ENCODE results near the gene UBR3. TPM values are rescaled to one million over a fixed set of nuclear protein-coding genes. Genes with fewer than 3 reads are reported as not detected.

UBR3 gene
- total and polyA plus RNA-seq, 10 donors = 7.2 to 119 (median 54.3) TPM

DNA sequence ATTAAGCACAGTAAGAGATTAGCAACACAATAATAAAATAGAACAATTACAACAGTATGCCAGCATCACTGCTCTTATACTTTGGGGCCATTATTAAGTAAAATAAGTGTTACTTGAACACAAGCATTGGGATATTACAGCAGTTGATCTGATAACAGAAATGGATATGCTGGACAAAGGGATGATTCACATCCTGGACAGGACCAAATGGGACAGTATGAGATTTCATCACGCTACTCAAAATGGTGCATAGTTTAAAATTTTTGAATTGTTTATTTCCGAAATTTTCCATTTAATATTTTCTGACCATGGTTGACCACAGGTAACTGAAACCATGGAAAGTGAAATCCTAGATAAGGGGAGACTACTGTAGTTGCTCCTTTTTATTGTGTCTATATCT, 138.2 kb downstream of the UBR3 start:
- Histone ChIP-seq H3K36me3 (peaks cover 0 to 94% (median 29%) of the 10 kb centered on the region in 6 donors), H3K4me3 (no peak overlapping the region), H3K27me3 (replicated peaks in 1 of 7) (no peaks in the 10 kb centered on the region), H3K4me1 (no peaks in the 10 kb centered on the region), H3K27ac (no peak overlapping the region), H3K9me3 (peaks cover 0 to 8% (median 3%) of the 10 kb centered on the region in 8 donors)
- no peak for DNase-seq
- TF ChIP-seq POLR2AphosphoS5 (IDR thresholded peaks at IDR 0.05) (no peak), POLR2A (IDR thresholded peaks at IDR 0.05) (no peak)
- TF ChIP-seq, protein P1, sequence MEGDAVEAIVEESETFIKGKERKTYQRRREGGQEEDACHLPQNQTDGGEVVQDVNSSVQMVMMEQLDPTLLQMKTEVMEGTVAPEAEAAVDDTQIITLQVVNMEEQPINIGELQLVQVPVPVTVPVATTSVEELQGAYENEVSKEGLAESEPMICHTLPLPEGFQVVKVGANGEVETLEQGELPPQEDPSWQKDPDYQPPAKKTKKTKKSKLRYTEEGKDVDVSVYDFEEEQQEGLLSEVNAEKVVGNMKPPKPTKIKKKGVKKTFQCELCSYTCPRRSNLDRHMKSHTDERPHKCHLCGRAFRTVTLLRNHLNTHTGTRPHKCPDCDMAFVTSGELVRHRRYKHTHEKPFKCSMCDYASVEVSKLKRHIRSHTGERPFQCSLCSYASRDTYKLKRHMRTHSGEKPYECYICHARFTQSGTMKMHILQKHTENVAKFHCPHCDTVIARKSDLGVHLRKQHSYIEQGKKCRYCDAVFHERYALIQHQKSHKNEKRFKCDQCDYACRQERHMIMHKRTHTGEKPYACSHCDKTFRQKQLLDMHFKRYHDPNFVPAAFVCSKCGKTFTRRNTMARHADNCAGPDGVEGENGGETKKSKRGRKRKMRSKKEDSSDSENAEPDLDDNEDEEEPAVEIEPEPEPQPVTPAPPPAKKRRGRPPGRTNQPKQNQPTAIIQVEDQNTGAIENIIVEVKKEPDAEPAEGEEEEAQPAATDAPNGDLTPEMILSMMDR (IDR thresholded peaks at IDR 0.05 in 8 of 11, conservative IDR thresholded peaks at IDR 0.05 in 3 of 11) = no peak
- intact Hi-C loops (cut with DNase I; ENCODE audit: low total_unique reads) = no loop called here
- 95 to 98% (median 96%) methylated on average over 2 of the region's 2 CpGs for WGBS, 5 donors

DNA sequence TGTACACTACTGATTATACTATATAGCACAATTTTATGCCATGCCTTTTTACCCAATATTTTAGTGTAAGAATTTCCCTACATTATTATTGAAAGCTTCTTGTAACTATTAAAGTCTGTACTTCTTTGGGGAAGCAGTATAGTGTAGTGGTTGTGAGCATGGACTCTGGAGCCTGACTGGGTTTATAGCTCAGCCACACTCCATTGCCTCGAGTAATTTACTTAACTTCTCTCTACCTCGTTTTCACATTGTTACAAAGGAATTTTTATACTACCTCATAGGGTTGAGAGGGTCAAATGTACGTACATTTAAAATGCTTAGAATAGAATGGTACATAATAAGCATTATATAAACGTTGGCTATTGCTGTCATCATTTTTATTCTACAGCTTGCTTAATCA, 139.2 kb downstream of the UBR3 start:
- peaks cover 0 to 84% (median 23%) of the 10 kb centered on the region in 6 donors for H3K36me3 ChIP-seq

DNA sequence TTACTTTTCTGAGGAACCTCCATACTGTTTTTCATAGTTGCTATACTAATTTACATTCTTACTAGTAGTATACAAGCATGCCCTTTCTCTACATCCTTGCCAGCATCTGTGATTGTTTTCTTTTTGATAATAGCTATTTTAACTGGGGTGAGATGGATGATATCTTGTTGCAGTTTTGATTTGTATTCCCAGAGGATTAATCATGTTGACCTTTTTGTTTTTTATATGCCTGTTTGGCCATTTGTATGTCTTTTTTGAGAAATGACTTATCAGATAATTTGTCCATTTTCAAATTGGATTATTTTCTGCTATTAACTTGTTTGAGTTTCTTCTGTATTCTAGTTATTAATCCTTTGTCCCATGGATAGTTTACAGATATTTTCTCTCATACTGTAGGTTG, 141.5 kb downstream of the UBR3 start:
- H3K27ac ChIP-seq = no peak overlapping the region
- H3K36me3 ChIP-seq = peaks cover 0 to 62% (median 16%) of the 10 kb centered on the region in 6 donors
- peaks cover 0 to 9% (median 3%) of the 10 kb centered on the region in 8 donors for H3K9me3 ChIP-seq
- no peaks in the 10 kb centered on the region for H3K4me1 ChIP-seq
- no peaks in the 10 kb centered on the region for H3K27me3 ChIP-seq (replicated peaks in 1 of 7)
- H3K4me3 ChIP-seq = no peak overlapping the region
- intact Hi-C loops (cut with DNase I; ENCODE audit: low total_unique reads) = no loop called here
- DNase-seq = no peak
- TF ChIP-seq POLR2A (IDR thresholded peaks at IDR 0.05) (no peak), POLR2AphosphoS5 (IDR thresholded peaks at IDR 0.05) (no peak)
- TF ChIP-seq, protein P1 (IDR thresholded peaks at IDR 0.05 in 8 of 11, conservative IDR thresholded peaks at IDR 0.05 in 3 of 11) = no peak

More for the DNA sequence above, 139.2 kb downstream of the UBR3 start:
- TF ChIP-seq POLR2AphosphoS5 (IDR thresholded peaks at IDR 0.05) = no peak
- TF ChIP-seq, protein P1 (IDR thresholded peaks at IDR 0.05 in 8 of 11, conservative IDR thresholded peaks at IDR 0.05 in 3 of 11) = no peak
- no peak for TF ChIP-seq POLR2A (IDR thresholded peaks at IDR 0.05)
- H3K4me3 ChIP-seq = no peak overlapping the region
- no peaks in the 10 kb centered on the region for H3K27me3 ChIP-seq (replicated peaks in 1 of 7)
- WGBS, 5 donors = 85 to 90% (median 88%) methylated on average over 4 of the region's 4 CpGs
- intact Hi-C loops (cut with DNase I; ENCODE audit: low total_unique reads) = no loop called here
- no peak for DNase-seq
- no peak overlapping the region for H3K27ac ChIP-seq
- H3K9me3 ChIP-seq = peaks cover 0 to 8% (median 3%) of the 10 kb centered on the region in 8 donors
- no peaks in the 10 kb centered on the region for H3K4me1 ChIP-seq

DNA sequence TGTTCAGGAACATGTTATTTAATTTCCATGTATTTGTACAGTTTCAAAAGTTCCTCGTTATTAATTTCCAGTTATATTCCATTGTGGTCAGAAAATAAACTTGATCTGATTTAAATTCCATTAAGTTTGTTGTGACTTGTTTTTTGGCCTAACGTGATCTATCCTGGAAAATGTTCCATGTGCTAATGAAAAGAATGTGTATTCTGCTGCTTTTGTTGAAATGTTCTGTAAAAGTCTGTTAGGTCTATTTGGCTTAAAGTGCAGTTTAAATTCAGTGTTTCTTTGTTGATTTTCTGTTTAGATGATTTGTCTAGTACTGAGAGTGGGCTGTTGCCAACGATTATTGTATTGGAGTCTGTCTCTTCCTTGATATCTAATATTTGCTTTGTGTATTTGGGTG, 148.0 kb downstream of the UBR3 start:
- H3K9me3 ChIP-seq = peaks cover 6 to 39% (median 34%) of the 10 kb centered on the region in 8 donors
- H3K27me3 ChIP-seq (replicated peaks in 1 of 7) = no peaks in the 10 kb centered on the region
- H3K27ac ChIP-seq = no peak overlapping the region
- intact Hi-C loops (cut with DNase I; ENCODE audit: low total_unique reads) = no loop called here
- H3K36me3 ChIP-seq = peaks cover 0 to 61% (median 22%) of the 10 kb centered on the region in 6 donors
- no peak for TF ChIP-seq POLR2AphosphoS5 (IDR thresholded peaks at IDR 0.05)
- TF ChIP-seq POLR2A (IDR thresholded peaks at IDR 0.05) = no peak
- TF ChIP-seq, protein P1 (IDR thresholded peaks at IDR 0.05 in 8 of 11, conservative IDR thresholded peaks at IDR 0.05 in 3 of 11) = no peak
- no peaks in the 10 kb centered on the region for H3K4me1 ChIP-seq
- 93 to 99% (median 98%) methylated on average over 3 of the region's 3 CpGs for WGBS, 5 donors
- no peak overlapping the region for H3K4me3 ChIP-seq
- no peak for DNase-seq
